H9 (cell line): Measurements from ENCODE around the gene DENND4A. TPM values are rescaled to one million over a fixed set of nuclear protein-coding genes. Genes with fewer than 3 reads are reported as not detected.

ENCODE experiments used
- DNase-seq: peaks from one replicate; pipeline ENCODE4 v3.0.0-alpha.2; 2017
- H2AFZ ChIP-seq: one replicate; pipeline ENCODE4 v1.6.1; 2013; ENCODE audit warnings: mild to moderate bottlenecking, low read length, control low read depth, moderate library complexity
- H2AK5ac ChIP-seq: 2 replicates; pipeline ENCODE4 v1.6.1; 2013; ENCODE audit warnings: low read length, control low read depth, mixed read lengths; ENCODE audit not compliant: insufficient read length
- H2BK120ac ChIP-seq: one replicate; pipeline ENCODE4 v1.6.1; 2013; ENCODE audit warnings: low read depth, mild to moderate bottlenecking, low read length, control low read depth, inconsistent platforms; ENCODE audit not compliant: poor library complexity, severe bottlenecking
- H2BK12ac ChIP-seq: 2 replicates; pipeline ENCODE4 v1.6.1; 2013; ENCODE audit warnings: low read length, control low read depth, mixed read lengths, low read depth; ENCODE audit not compliant: insufficient read length
- H2BK15ac ChIP-seq: 2 replicates; pipeline ENCODE4 v1.6.1; 2013; ENCODE audit warnings: low read depth, low read length, control low read depth
- H2BK20ac ChIP-seq: one replicate; pipeline ENCODE4 v1.6.1; 2013; ENCODE audit warnings: low read depth, mild to moderate bottlenecking, low read length, control low read depth, inconsistent platforms; ENCODE audit not compliant: poor library complexity, severe bottlenecking
- H2BK5ac ChIP-seq: 2 replicates; pipeline ENCODE4 v1.6.1; 2013; ENCODE audit warnings: low read length, control low read depth, mixed read lengths; ENCODE audit not compliant: insufficient read length
- H3K14ac ChIP-seq: 2 replicates; pipeline ENCODE4 v1.6.1; 2013; ENCODE audit warnings: low read length, control low read depth; ENCODE audit not compliant: insufficient read depth
- H3K18ac ChIP-seq: 2 replicates; pipeline ENCODE4 v1.6.1; 2013; ENCODE audit warnings: low read depth, mild to moderate bottlenecking, mixed read lengths, low read length, control low read depth; ENCODE audit not compliant: insufficient read length
- H3K23ac ChIP-seq: 2 replicates; pipeline ENCODE4 v1.6.1; 2013; ENCODE audit warnings: low read length, control low read depth, mixed read lengths, low read depth; ENCODE audit not compliant: insufficient read length
- H3K23me2 ChIP-seq: 2 replicates; pipeline ENCODE4 v1.6.1; 2013; ENCODE audit warnings: low read depth, mild to moderate bottlenecking, mixed read lengths, low read length, control low read depth; ENCODE audit not compliant: insufficient read length, poor library complexity, severe bottlenecking
- H3K27ac ChIP-seq: 2 replicates; pipeline ENCODE4 v1.5.1; 2013; ENCODE audit warnings: low read length, control low read depth, mixed read lengths, low read depth; ENCODE audit not compliant: insufficient read length
- H3K27me3 ChIP-seq: 2 replicates; pipeline ENCODE4 v1.6.1; 2013; ENCODE audit warnings: low read length, control low read depth, inconsistent platforms; ENCODE audit not compliant: insufficient read depth
- H3K4ac ChIP-seq: 2 replicates; pipeline ENCODE4 v1.6.1; 2013; ENCODE audit warnings: low read depth, mild to moderate bottlenecking, control low read depth, inconsistent platforms, low read length, moderate library complexity
- H3K4me1 ChIP-seq: 2 replicates; pipeline ENCODE4 v1.6.1; 2013; ENCODE audit warnings: low read length, control low read depth, inconsistent platforms; ENCODE audit not compliant: insufficient read depth
- H3K4me2 ChIP-seq: 2 replicates; pipeline ENCODE4 v1.6.1; 2013; ENCODE audit warnings: low read length, control low read depth, mixed read lengths; ENCODE audit not compliant: insufficient read length, insufficient read depth
- H3K56ac ChIP-seq: 2 replicates; pipeline ENCODE4 v1.6.1; 2013; ENCODE audit warnings: low read depth, mild to moderate bottlenecking, mixed read lengths, low read length, control low read depth; ENCODE audit not compliant: insufficient read length
- H3K79me1 ChIP-seq: 2 replicates; pipeline ENCODE4 v1.6.1; 2013; ENCODE audit warnings: low read depth, mild to moderate bottlenecking, moderate library complexity, low read length, control low read depth, inconsistent platforms; ENCODE audit not compliant: insufficient read depth, poor library complexity, severe bottlenecking
- H3K79me2 ChIP-seq: 2 replicates; pipeline ENCODE4 v1.6.1; 2013; ENCODE audit warnings: low read length, control low read depth, inconsistent platforms; ENCODE audit not compliant: insufficient read depth
- H3K9ac ChIP-seq: 2 replicates; pipeline ENCODE4 v1.6.1; 2013; ENCODE audit warnings: low read length, control low read depth, mixed read lengths; ENCODE audit not compliant: insufficient read length; ENCODE audit errors: extremely low read depth
- H3K9me3 ChIP-seq: one replicate; pipeline ENCODE4 v1.6.1; 2013; ENCODE audit warnings: low read depth, low read length, inconsistent platforms; ENCODE audit not compliant: control insufficient read depth
- H3T11ph ChIP-seq: one replicate; pipeline ENCODE4 v1.6.1; 2013; ENCODE audit warnings: mild to moderate bottlenecking, low read length, control low read depth, inconsistent platforms
- H4K20me1 ChIP-seq: one replicate; pipeline ENCODE4 v1.6.1; 2013; ENCODE audit not compliant: control insufficient read depth, insufficient read length, insufficient read depth
- H4K5ac ChIP-seq: 2 replicates; pipeline ENCODE4 v1.6.1; 2013; ENCODE audit warnings: low read depth, mild to moderate bottlenecking, mixed read lengths, low read length, control low read depth; ENCODE audit not compliant: insufficient read length
- H4K8ac ChIP-seq: replicated peaks from 2 replicates; pipeline ENCODE4 v1.6.1; 2013; ENCODE audit warnings: low read length, control low read depth, mixed read lengths, low read depth; ENCODE audit not compliant: insufficient read length
- H4K91ac ChIP-seq: 2 replicates; pipeline ENCODE4 v1.6.1; 2013; ENCODE audit warnings: low read depth, mild to moderate bottlenecking, moderate library complexity, mixed read lengths, low read length, control low read depth; ENCODE audit not compliant: insufficient read length
- H3K27ac Mint-ChIP-seq, 3 experiments: 2 replicates in 2 of 3; 3 replicates in 1 of 3; pipeline ENCODE4 v1.8.0; 2020 to 2021; ENCODE audit warnings: mixed read lengths in 3 of 3, mild to moderate bottlenecking in 1 of 3, moderate library complexity in 1 of 3
- H3K27me3 Mint-ChIP-seq: 2 replicates; pipeline ENCODE4 v1.8.0; 2021; ENCODE audit warnings: low read depth, mild to moderate bottlenecking, moderate library complexity, mixed read lengths
- H3K36me3 Mint-ChIP-seq, 3 experiments: 2 replicates in 2 of 3; 3 replicates in 1 of 3; pipeline ENCODE4 v1.8.0; 2020 to 2021; ENCODE audit warnings: low read depth in 3 of 3, mixed read lengths in 3 of 3; ENCODE audit not compliant: insufficient read depth in 1 of 3
- H3K4me1 Mint-ChIP-seq, 2 experiments: 2 replicates each; pipeline ENCODE4 v1.8.0; 2020; ENCODE audit warnings: mixed read lengths in 2 of 2
- H3K4me3 Mint-ChIP-seq, 2 experiments: 2 replicates in 1 of 2; 3 replicates in 1 of 2; pipeline ENCODE4 v1.8.0; 2020 to 2021; ENCODE audit warnings: mild to moderate bottlenecking in 2 of 2, mixed read lengths in 2 of 2, moderate library complexity in 1 of 2
- H3K9me3 Mint-ChIP-seq, 2 experiments: 2 replicates in 1 of 2; 3 replicates in 1 of 2; pipeline ENCODE4 v1.8.0; 2020; ENCODE audit warnings: mild to moderate bottlenecking in 2 of 2, mixed read lengths in 2 of 2, moderate library complexity in 1 of 2
- WGBS: extraction: QIAGEN DNeasy Blood & Tissue Kit; methylation state at CpG from one replicate; pipeline ENCODE4 v1.1.7; 2013; ENCODE audit warnings: missing lambda C conversion rate, low lambda C conversion rate, mixed read lengths; ENCODE audit not compliant: insufficient read length; ENCODE audit errors: extremely low coverage; 5-methylcytosine and 5-hydroxymethylcytosine counted together
- total RNA-seq: library from RNA; stranded (reverse); gene quantifications from 2 replicates; pipeline ENCODE4 v1.2.1, GENCODE V29; 2021
- TF ChIP-seq, protein P1 (sequence below): fragments of 200-600 bp; sonication (generic); conservative IDR thresholded peaks from 3 replicates; pipeline ENCODE4 v1.8.0; 2021; ENCODE audit warnings: antibody characterized with exemption, mild to moderate bottlenecking

DENND4A gene
- total RNA-seq, 1 experiment from 2014 or later: 4.7 TPM

- no peak overlapping the region for H3K18ac ChIP-seq
- no peak overlapping the region for H2AK5ac ChIP-seq
- no peaks in the 10 kb centered on the region for H3K4me1 ChIP-seq
- H3K27ac ChIP-seq: no peak overlapping the region
- H2BK5ac ChIP-seq: no peak overlapping the region
- no peak overlapping the region for H4K5ac ChIP-seq
- H3K9me3 Mint-ChIP-seq: no peaks in the 10 kb centered on the region
- H3K4me3 Mint-ChIP-seq: no peak overlapping the region
- H4K91ac ChIP-seq: no peak overlapping the region
- TF ChIP-seq, protein P1, sequence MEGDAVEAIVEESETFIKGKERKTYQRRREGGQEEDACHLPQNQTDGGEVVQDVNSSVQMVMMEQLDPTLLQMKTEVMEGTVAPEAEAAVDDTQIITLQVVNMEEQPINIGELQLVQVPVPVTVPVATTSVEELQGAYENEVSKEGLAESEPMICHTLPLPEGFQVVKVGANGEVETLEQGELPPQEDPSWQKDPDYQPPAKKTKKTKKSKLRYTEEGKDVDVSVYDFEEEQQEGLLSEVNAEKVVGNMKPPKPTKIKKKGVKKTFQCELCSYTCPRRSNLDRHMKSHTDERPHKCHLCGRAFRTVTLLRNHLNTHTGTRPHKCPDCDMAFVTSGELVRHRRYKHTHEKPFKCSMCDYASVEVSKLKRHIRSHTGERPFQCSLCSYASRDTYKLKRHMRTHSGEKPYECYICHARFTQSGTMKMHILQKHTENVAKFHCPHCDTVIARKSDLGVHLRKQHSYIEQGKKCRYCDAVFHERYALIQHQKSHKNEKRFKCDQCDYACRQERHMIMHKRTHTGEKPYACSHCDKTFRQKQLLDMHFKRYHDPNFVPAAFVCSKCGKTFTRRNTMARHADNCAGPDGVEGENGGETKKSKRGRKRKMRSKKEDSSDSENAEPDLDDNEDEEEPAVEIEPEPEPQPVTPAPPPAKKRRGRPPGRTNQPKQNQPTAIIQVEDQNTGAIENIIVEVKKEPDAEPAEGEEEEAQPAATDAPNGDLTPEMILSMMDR: no peak
- no peaks in the 10 kb centered on the region for H3K79me2 ChIP-seq
- H4K8ac ChIP-seq: no peak overlapping the region
- H3K9ac ChIP-seq: no peak overlapping the region
- no peak overlapping the region for H2AFZ ChIP-seq
- H2BK15ac ChIP-seq: no peak overlapping the region
- no peak overlapping the region for H3K56ac ChIP-seq
- H2BK20ac ChIP-seq: no peak overlapping the region
- H3K23ac ChIP-seq: no peak overlapping the region
- H3K27me3 Mint-ChIP-seq: 0 out of 2 replicates have a peak, but pooled peaks cover 2% of the 10 kb centered on the region
- no peak overlapping the region for H3K27ac Mint-ChIP-seq
- H3K4me1 Mint-ChIP-seq: peaks cover 14 to 15% of the 10 kb centered on the region in 2 experiments
- H3K14ac ChIP-seq: no peak overlapping the region
- no peak overlapping the region for H2BK120ac ChIP-seq
- no peak for DNase-seq
- H3K4me2 ChIP-seq: no peak overlapping the region
- H3K4ac ChIP-seq: no peak overlapping the region
- H3K36me3 Mint-ChIP-seq: no peaks in the 10 kb centered on the region
- peaks cover 6% of the 10 kb centered on the region for H3K23me2 ChIP-seq
- no peaks in the 10 kb centered on the region for H3K9me3 ChIP-seq
- H2BK12ac ChIP-seq: no peak overlapping the region
- H4K20me1 ChIP-seq: no peaks in the 10 kb centered on the region
- WGBS: no CpG with 5 or more reads among the region's 10 CpGs
- H3K27me3 ChIP-seq: no peaks in the 10 kb centered on the region
- H3T11ph ChIP-seq: no peak overlapping the region
- H3K79me1 ChIP-seq: no peaks in the 10 kb centered on the region
These were observed 2.2 kb downstream of the DENND4A start for GRCh38 chr15:65789759-65790425.
